Activated CD8-positive, alpha-beta memory T cell treated with anti-CD3 and anti-CD28 coated beads for 48 hours (primary cell): ENCODE measurements around the gene CHD9NB.
"Not testable (repeated sequence)": the region's sequence is repeated elsewhere in the genome, so short reads cannot be mapped to it uniquely, and the experiment has no call there.

Experiments
- DNase-seq, 3 experiments: peaks; one replicate each; pipeline ENCODE4 v3.0.0-alpha.2; 2020; ENCODE audit warnings: low read depth in 2 of 3, low spot score in 2 of 3

The CHD9NB gene

DNA sequence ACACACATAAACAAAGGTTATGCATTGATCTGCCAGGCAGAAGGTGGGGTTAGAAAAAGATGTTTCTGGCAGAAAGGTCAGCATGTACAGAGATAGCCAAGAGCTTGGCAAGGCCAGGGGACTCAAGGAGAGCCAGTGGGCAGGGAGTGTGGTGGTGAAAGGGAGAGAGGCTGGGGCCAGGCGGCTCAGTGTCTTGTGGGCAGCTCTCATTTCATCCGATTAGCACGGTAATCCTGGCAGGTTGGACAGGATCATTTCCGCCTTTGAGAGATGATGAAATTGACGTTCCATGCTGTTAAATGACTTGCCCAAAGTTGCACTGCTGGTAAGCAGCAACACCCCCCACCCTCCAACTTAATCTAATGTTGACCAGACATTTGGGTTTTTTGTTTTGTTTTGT lies 5.7 kb upstream of the CHD9NB start:
- DNase-seq: no peak

DNA sequence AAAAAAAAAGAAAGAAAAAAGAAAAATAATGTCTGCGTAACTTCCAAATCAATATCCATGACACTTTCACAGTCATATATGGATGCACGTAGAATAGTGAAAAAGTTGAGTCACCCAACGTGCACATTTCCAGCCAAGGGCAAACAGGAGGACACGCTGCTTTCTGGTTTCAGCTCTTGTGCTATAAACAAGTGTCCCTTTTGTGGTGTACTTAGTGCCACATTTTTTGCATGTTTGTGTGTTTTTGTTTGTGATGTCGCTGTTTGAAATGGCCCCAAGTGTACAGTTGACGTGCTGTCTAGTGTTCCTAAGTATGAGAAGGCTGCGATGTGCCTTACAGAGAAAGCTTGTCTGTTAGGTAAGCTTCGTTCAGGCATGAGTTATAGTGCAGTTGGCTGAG lies 5.0 kb upstream of the CHD9NB start:
- no peak for DNase-seq

DNA sequence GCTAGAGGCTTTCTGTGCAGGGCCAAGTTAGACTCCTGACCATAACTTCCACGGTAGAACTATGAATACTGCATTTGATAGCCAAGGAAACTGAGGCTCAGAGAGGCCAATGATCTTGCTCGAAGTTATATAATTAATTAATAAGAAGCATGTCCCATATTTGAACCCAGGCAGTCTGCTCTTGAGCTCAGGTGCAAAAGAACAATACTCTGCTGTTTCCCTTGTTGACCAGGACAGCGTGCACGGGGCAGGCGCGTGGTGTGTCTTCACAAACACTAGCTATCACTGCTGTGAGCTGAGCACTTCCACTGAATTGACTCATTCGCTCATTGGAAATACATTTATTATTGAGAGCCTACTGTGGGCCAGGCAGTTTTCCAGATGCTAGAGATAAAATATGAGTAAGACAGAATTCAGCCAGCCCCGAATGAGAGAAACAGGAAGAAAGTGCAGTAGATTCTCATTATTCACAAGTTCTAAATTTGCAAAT lies 3.7 kb upstream of the CHD9NB start:
- no peak for DNase-seq

DNA sequence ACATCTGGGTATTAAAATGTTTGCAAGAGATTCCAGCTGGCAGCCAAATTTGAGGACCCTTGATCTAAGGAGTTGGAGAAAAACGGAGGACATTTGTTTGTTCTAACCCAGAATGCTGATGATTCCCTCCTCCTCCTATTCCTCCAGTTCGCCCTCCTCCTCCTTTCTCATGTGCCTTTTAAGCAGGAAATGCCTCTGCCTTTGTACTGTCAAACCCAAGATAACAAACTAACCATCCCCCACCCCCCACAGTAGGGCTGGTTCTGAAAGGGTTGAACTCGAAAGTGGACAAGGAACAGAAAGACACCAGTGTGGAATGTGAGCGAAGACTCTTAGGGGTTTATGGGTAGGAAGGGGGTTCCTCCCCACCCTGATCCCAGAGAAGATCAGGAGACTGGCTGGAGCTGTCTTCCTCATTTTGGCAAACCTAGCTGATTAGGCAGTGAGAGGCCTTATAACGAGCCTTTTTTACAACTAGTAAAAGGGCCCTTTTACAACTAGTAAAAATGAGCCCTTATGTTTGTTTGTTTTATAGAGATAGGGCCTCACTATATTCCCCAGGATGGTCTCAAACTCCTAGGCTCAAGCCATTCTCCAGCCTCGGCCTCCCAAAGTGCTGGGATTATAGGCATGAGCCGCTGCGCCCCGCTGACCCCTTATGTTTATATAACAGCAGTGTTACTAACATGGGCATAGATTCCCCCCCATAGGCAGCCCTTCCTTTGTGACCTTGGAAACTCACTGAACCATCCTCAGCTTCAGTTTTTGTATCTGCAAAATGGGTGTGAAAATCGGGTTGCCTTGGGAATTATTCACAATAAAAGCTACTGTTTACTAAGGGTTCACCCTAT lies 3.1 kb upstream of the CHD9NB start:
- DNase-seq: no peak

GRCh38 chr16:53054670-53055485 lies 2.2 kb upstream of the CHD9NB start, which contains the start of gene CHD9:
Gene CHD9, plus strand, starts transcription at chr16:53054991. Its CDS starts 101,099 bp downstream, at chr16:53156090.
- DNase-seq: peak; percentile 40 to 64 (median 50)

DNA sequence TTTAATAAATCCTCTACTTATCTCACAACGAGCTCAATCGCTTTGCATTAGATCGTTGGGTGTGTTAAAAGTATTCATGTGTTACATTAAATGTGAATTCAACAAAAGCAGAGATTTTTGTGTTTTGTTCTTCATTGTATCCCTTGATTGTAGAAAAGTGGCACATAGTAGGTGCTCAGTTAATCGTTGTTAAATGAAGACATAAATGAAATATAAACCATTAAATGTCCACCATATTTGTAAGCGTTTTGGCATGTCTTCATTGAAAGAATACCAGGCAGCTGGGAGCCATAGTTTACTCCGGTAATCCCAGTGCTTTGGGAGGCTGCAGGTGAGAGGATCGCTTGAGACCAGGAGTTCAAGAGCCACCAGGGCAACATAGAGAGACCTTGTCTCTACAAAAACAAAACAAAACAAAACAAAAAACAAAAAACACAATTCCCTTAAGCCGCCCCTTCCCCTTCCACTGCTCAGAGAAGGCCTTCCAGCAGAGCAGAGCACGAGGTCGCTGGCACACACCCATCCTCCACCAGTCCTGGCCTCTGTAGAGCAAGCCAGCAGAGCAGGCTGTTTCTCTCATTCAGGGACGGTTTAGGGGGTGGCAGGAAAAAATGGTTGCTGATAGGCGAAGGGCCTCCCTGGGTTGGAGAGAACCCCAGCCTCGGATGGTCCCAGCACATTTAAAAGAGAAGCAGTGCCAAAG lies 1.4 kb upstream of the CHD9NB start:
- DNase-seq: no peak

DNA sequence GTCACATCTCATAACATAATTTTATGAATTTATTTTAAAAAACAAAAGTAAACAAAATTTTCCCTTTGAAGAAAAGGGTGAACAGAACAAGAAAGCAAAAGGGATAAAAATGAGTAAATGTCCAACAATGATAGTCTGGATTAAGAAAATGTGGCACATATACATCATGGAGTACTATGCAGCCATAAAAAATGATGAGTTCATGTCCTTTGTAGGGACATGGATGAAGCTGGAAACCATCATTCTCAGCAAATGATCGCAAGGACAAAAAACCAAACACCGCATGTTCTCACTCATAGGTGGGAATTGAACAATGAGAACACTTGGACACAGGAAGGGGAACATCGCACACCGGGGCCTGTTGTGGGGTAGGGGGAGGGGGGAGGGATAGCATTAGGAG lies 1.4 kb downstream of the CHD9NB start:
- DNase-seq: not testable (repeated sequence)

GRCh38 chr16:53048139-53048915 lies 4.4 kb downstream of the CHD9NB start:
- DNase-seq: no peak

DNA sequence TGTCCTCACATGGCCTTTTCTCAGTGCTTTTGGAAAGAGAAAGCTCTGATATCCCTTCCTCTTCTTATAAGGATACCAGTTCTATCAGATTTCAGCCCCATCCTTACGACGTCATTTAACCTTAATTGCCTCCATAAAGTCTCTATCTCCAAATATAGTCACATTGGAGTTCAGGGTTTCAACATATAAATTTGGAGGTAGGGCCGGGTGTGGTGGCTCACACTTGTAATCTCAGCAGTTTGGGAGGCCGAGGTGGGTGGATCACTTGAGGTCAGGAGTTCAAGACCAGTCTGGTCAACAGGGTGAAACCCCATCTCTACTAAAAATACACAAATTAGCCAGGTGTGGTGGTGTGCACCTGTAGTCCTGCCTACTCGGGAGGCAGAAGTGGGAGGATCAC lies 5.2 kb downstream of the CHD9NB start:
- DNase-seq: not testable (repeated sequence)

- DNase-seq: no peak
These were observed 7.1 kb downstream of the CHD9NB start for GRCh38 chr16:53045341-53046220.

DNA sequence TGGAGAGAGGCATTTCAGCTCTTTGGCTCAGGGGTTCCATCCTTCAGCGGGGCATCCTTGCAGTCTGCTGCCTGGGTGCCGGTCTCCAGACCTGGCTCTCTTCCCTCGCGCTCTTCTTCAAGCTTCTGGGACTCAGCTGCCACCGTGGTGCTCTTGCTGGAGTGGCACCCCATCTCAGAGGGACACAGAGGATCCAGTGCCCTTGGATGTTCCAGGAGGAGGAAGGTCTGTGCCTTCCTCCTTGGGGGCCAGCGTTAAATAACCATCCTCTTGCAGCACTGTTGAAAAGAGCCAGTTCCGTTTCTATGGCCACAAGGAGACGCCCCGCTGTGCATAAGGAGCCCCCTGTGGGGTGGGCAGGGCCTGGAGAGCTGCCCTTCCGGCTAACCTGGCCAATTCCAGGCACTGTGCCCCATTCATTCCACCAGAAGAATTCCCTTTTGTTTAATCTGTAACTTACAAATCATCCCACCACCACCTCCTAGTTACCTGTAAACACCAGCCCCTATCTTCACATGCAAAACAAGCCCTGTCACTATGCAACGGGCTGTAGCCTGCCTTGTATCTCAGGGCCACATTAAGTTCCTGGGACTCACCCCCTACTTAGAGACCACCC lies 8.6 kb downstream of the CHD9NB start:
- no peak for DNase-seq

DNA sequence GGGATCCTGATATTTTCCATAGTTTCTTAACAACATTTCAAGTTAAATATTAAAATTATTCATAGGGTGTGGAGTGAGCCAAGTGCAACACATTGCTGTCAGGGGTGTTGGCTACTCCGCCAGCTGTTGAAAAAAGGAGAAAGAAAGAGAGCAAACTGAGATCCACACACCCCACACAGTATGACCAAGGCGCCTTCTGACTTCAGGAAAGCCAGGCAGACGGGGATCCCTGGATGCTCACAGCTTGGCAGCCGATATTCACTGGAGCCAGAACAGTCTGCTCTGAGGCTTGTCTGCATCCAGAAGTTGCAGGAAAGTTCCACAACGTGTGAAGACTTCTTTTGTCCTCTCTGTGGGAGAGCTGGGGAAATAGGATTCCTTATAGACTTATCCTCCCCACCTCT lies 9.3 kb downstream of the CHD9NB start:
- DNase-seq: no peak

- DNase-seq: no peak
These were observed 10.4 kb downstream of the CHD9NB start for GRCh38 chr16:53042235-53042701.

DNA sequence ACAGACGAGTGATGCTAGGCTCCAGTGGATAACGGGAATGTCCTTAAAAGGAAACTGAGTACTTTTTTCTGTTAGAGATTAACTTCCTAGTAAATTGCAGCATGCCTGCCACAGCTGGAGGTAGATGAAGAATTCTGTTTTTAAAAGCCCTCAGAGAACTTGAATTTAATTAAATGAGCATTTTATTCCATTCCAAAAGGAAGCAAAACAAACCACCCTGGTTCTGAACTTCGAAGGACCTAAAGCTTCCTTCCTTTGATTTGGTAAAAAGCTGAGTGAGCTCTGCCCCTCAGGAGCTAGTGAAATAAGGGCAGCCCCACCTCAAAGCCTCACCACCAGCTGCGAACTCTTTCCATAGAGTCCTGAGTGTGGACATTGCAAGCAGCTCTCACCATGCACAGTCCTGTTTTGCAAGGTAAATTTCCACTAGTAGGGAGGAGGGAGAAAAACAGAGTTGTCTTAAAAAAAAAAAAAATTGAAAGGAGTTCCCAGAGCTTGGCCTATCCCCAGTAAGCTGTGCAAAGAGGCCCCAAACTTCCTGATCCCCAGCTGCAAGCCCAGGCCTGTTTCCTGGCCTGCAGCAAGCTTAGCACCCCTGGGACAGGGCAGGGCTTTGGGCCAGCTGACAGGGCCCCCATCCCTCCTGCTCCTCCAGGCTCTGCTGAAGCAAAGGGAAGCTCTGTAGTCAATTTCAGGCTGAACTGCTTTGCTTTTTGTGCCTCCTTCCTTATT lies 11.2 kb downstream of the CHD9NB start:
- no peak for DNase-seq

GRCh38 chr16:53040788-53041187 lies 11.9 kb downstream of the CHD9NB start:
- no peak for DNase-seq

- not testable (repeated sequence) for DNase-seq
These were observed 16.0 kb downstream of the CHD9NB start for GRCh38 chr16:53036711-53037110.

DNA sequence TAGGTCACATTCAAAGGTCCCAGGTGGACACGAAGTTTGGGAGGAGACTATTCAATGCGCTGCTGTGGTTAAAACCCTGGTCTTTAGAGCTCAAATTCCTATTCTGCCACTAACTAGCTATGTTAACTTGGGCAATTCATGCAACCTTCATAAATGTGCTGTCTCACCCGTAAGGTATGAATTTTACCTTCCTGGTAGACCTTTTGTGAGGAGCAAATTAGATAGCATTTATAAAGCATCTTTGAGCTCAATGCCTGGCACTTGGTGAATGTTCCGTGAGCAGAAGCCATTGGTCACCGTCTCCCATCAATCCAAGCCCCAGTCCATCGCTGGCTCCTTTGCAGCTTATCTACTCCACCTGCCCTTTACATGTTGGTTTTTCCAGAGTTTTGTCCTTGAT lies 16.6 kb downstream of the CHD9NB start:
- no peak for DNase-seq

GRCh38 chr16:53035176-53035942 lies 17.3 kb downstream of the CHD9NB start:
- DNase-seq: no peak
